Stimulated activated CD8-positive, alpha-beta memory T cell treated with anti-CD3 and anti-CD28 coated beads, Interleukin-2, amount 100 ng/mL, for 1 hour (primary cell): ENCODE data around the gene CSAG1.
"Not testable (repeated sequence)": the region's sequence is repeated elsewhere in the genome, so short reads cannot be mapped to it uniquely, and the experiment has no call there.

Experiments used
- DNase-seq, 2 donors: peaks; one replicate each; pipeline ENCODE4 v3.0.0-alpha.2; 2020; ENCODE audit warnings: low read depth in 2 of 2

CSAG1 gene

GRCh38 chrX:152700390-152700789, 33.1 kb downstream of the CSAG1 start:
- not testable (repeated sequence) for DNase-seq

- DNase-seq: not testable (repeated sequence)
These were observed 35.3 kb downstream of the CSAG1 start, which contains the start of gene MAGEA3 for GRCh38 chrX:152697952-152698931. MAGEA3 (plus strand) TSS chrX:152698794; CDS start chrX:152700833, 2,039 bp downstream.

- DNase-seq: not testable (repeated sequence)
These were observed 52.5 kb downstream of the CSAG1 start for GRCh38 chrX:152681012-152681411.
